Hematopoietic multipotent progenitor cell treated with erythropoietin and hydrocortisone succinate and interleukin-3 and kit ligand, for 6 days (in vitro differentiated cells): ENCODE measurements around the gene GAST.
"Not testable (repeated sequence)": the region's sequence is repeated elsewhere in the genome, so short reads cannot be mapped to it uniquely, and the experiment has no call there.

Source experiments
- DNase-seq: peaks from one replicate; pipeline ENCODE4 v3.0.0-alpha.2; 2015

The GAST gene

GRCh38 chr17:41684035-41684434 lies 28.1 kb upstream of the GAST start:
- DNase-seq: no peak

- DNase-seq: not testable (repeated sequence)
These were observed 26.4 kb upstream of the GAST start for GRCh38 chr17:41685753-41686152.

GRCh38 chr17:41686281-41686680 lies 25.9 kb upstream of the GAST start:
- no peak for DNase-seq

GRCh38 chr17:41687828-41688640 lies 24.1 kb upstream of the GAST start:
- peak; percentile 91 for DNase-seq

- DNase-seq: peak; percentile 100
These were observed 23.3 kb upstream of the GAST start, which contains the start of gene EIF1 for GRCh38 chr17:41688641-41689496. TSS of gene EIF1 (plus strand) at chr17:41688885. CDS start at chr17:41689039, 154 bp downstream.

GRCh38 chr17:41689497-41690299 lies 22.4 kb upstream of the GAST start:
- peak; percentile 88 for DNase-seq

- no peak for DNase-seq
These were observed 21.6 kb upstream of the GAST start for GRCh38 chr17:41690497-41690896.

- no peak for DNase-seq
These were observed 20.9 kb upstream of the GAST start for GRCh38 chr17:41691031-41691777.

GRCh38 chr17:41692722-41693521 lies 19.2 kb upstream of the GAST start:
- DNase-seq: no peak

GRCh38 chr17:41695134-41695661 lies 16.9 kb upstream of the GAST start:
- DNase-seq: no peak

- peak; percentile 96 for DNase-seq
These were observed 16.0 kb upstream of the GAST start for GRCh38 chr17:41695954-41696757.

GRCh38 chr17:41697122-41697962 lies 14.8 kb upstream of the GAST start:
- peak; percentile 69 for DNase-seq

GRCh38 chr17:41700843-41701242 lies 11.3 kb upstream of the GAST start:
- not testable (repeated sequence) for DNase-seq

GRCh38 chr17:41702712-41703111 lies 9.4 kb upstream of the GAST start:
- no peak for DNase-seq

GRCh38 chr17:41705271-41705991 lies 6.7 kb upstream of the GAST start:
- DNase-seq: no peak

GRCh38 chr17:41707803-41708669 lies 4.1 kb upstream of the GAST start:
- DNase-seq: no peak

- DNase-seq: no peak
These were observed 1.6 kb upstream of the GAST start for GRCh38 chr17:41710472-41711090.
